MM.1S (cell line): Measurements from ENCODE around the gene KLHL5.

Experiments used
- DNase-seq: peaks from one replicate; pipeline ENCODE4 v3.0.0-alpha.2; 2015
- H2AFZ ChIP-seq: fragments of 300-600 bp; sonication (generic); 2 replicates; pipeline ENCODE4 v1.6.0; 2016; ENCODE audit warnings: antibody characterized with exemption, low read length
- H3F3A ChIP-seq: fragments of 300-600 bp; sonication (generic); 2 replicates; pipeline ENCODE4 v1.6.1; 2016; ENCODE audit warnings: mild to moderate bottlenecking, antibody characterized with exemption, low read length, moderate library complexity, mixed read lengths; ENCODE audit not compliant: insufficient read depth
- H3K27ac ChIP-seq: fragments of 300-600 bp; sonication (generic); 2 replicates; pipeline ENCODE4 v1.5.1; 2016; ENCODE audit warnings: mild to moderate bottlenecking, low read length
- H3K27me3 ChIP-seq: fragments of 300-600 bp; sonication (generic); replicated peaks from 2 replicates; pipeline ENCODE4 v1.6.0; 2016; ENCODE audit warnings: low read length; ENCODE audit not compliant: insufficient read depth
- H3K36me3 ChIP-seq: fragments of 300-600 bp; sonication (generic); replicated peaks from 2 replicates; pipeline ENCODE4 v1.6.1; 2016; ENCODE audit warnings: mild to moderate bottlenecking, low read length, mixed read lengths; ENCODE audit not compliant: insufficient read depth
- H3K4me1 ChIP-seq: fragments of 300-600 bp; sonication (generic); 2 replicates; pipeline ENCODE4 v1.6.1; 2016; ENCODE audit warnings: low read length, mixed read lengths
- H3K4me2 ChIP-seq: fragments of 300-600 bp; sonication (generic); 2 replicates; pipeline ENCODE4 v1.6.0; 2016; ENCODE audit warnings: low read depth, low read length
- H3K4me3 ChIP-seq: fragments of 300-600 bp; sonication (generic); 2 replicates; pipeline ENCODE4 v1.5.1; 2016; ENCODE audit warnings: low read length, mixed read lengths
- H3K79me2 ChIP-seq: fragments of 300-600 bp; sonication (generic); 2 replicates; pipeline ENCODE4 v1.6.1; 2016; ENCODE audit warnings: mixed run types, low read length, mixed read lengths
- H3K9ac ChIP-seq: fragments of 300-600 bp; sonication (generic); 2 replicates; pipeline ENCODE4 v1.6.1; 2016; ENCODE audit warnings: low read length, mixed read lengths
- H3K9me2 ChIP-seq: fragments of 300-600 bp; sonication (generic); replicated peaks from 2 replicates; pipeline ENCODE4 v1.6.1; 2016; ENCODE audit warnings: mild to moderate bottlenecking, low read length, mixed read lengths; ENCODE audit not compliant: insufficient read depth
- H3K9me3 ChIP-seq: fragments of 300-600 bp; sonication (generic); replicated peaks from 2 replicates; pipeline ENCODE4 v1.6.1; 2016; ENCODE audit warnings: mild to moderate bottlenecking, low read length, mixed read lengths; ENCODE audit not compliant: insufficient read depth
- H4K20me1 ChIP-seq: fragments of 300-600 bp; sonication (generic); 2 replicates; pipeline ENCODE4 v1.6.1; 2016; ENCODE audit warnings: mild to moderate bottlenecking, low read length, moderate library complexity, mixed read lengths; ENCODE audit not compliant: insufficient read depth
- CTCF ChIP-seq: fragments of 300-600 bp; sonication (generic); IDR thresholded peaks from 2 replicates; pipeline ENCODE4 v1.5.1; 2016; ENCODE audit warnings: antibody characterized with exemption, low read length, mixed read lengths
- EZH2 ChIP-seq: fragments of 300-600 bp; sonication (generic); optimal IDR thresholded peaks from 2 replicates; pipeline ENCODE3; 2017; ENCODE audit warnings: low read depth, mild to moderate bottlenecking, antibody characterized with exemption, low read length, mixed read lengths
- EZH2phosphoT487 ChIP-seq: fragments of 300-600 bp; sonication (generic); IDR thresholded peaks from 2 replicates; pipeline ENCODE4 v1.6.1; 2018; ENCODE audit warnings: antibody characterized with exemption, low read length

The KLHL5 gene

GRCh38 chr4:39044956-39045826, 16.8 kb upstream of the KLHL5 start:
- Histone ChIP-seq H3K27me3 (no peaks in the 10 kb centered on the region), H3K36me3 (no peaks in the 10 kb centered on the region), H4K20me1 (no peaks in the 10 kb centered on the region), H3K9me3 (no peaks in the 10 kb centered on the region), H3F3A (peaks cover 17% of the 10 kb centered on the region), H3K4me1 (peaks cover 40% of the 10 kb centered on the region), H3K27ac (no peak overlapping the region; the same call in 1 of the 2 replicates), H3K9me2 (no peaks in the 10 kb centered on the region), H3K4me2 (peak overlapping the region; percentile 51), H3K79me2 (peaks cover 40% of the 10 kb centered on the region), H2AFZ (peak overlapping the region; percentile 44), H3K9ac (peak overlapping the region; percentile 56; the same call in 1 of the 2 replicates), H3K4me3 (peak overlapping the region; percentile 65)
- DNase-seq, result no peak
- TF ChIP-seq EZH2phosphoT487 (no peak), EZH2 (no peak), CTCF (no peak)

- Histone ChIP-seq H3K27ac (no peak overlapping the region), H3K9me3 (no peaks in the 10 kb centered on the region), H3K79me2 (peaks cover 46% of the 10 kb centered on the region), H3K9me2 (no peaks in the 10 kb centered on the region), H3K4me3 (peak overlapping the region; percentile 65), H3K4me1 (peaks cover 40% of the 10 kb centered on the region), H2AFZ (no peak overlapping the region), H3K4me2 (peak overlapping the region; percentile 51), H3K27me3 (no peaks in the 10 kb centered on the region), H3K9ac (no peak overlapping the region; the same call in 1 of the 2 replicates), H4K20me1 (no peaks in the 10 kb centered on the region), H3K36me3 (no peaks in the 10 kb centered on the region), H3F3A (peaks cover 17% of the 10 kb centered on the region)
- no peak for TF ChIP-seq EZH2phosphoT487
- TF ChIP-seq CTCF, result no peak
- no peak for DNase-seq
Observed at GRCh38 chr4:39045827-39046221, 16.2 kb upstream of the KLHL5 start.

GRCh38 chr4:39046249-39046648, 15.8 kb upstream of the KLHL5 start:
- no peaks in the 10 kb centered on the region for H3K36me3 ChIP-seq
- peaks cover 17% of the 10 kb centered on the region for H3F3A ChIP-seq
- no peak overlapping the region for H3K9ac ChIP-seq
- H3K27me3 ChIP-seq, result no peaks in the 10 kb centered on the region
- no peak overlapping the region for H3K27ac ChIP-seq
- peaks cover 40% of the 10 kb centered on the region for H3K4me1 ChIP-seq
- H3K4me3 ChIP-seq, result peak overlapping the region; percentile 65; the same call in 1 of the 2 replicates
- no peaks in the 10 kb centered on the region for H3K9me3 ChIP-seq
- no peaks in the 10 kb centered on the region for H3K9me2 ChIP-seq
- peak overlapping the region; percentile 51 for H3K4me2 ChIP-seq
- peaks cover 50% of the 10 kb centered on the region for H3K79me2 ChIP-seq
- H4K20me1 ChIP-seq, result no peaks in the 10 kb centered on the region
- no peak for DNase-seq
- TF ChIP-seq EZH2, result no peak
- TF ChIP-seq CTCF, result no peak
- TF ChIP-seq EZH2phosphoT487, result no peak
- H2AFZ ChIP-seq, result no peak overlapping the region
